Inferior parietal cortex (tissue), 1 donor: ENCODE measurements around the gene FKBP4.

Experiments used
- DNase-seq: peaks from one replicate; pipeline ENCODE4 v3.0.0-alpha.2; 2016; ENCODE audit errors: extremely low spot score

FKBP4 gene

GRCh38 chr12:2779281-2779680 is 15.5 kb upstream of the FKBP4 start:
- no peak for DNase-seq

- DNase-seq, result peak; percentile 81
These were observed 10.7 kb upstream of the FKBP4 start for GRCh38 chr12:2783936-2784600.

- DNase-seq, result peak; percentile 15
These were observed 9.8 kb upstream of the FKBP4 start for GRCh38 chr12:2785017-2785416.

- DNase-seq, result no peak
These were observed 3.7 kb upstream of the FKBP4 start for GRCh38 chr12:2791089-2791488.

- no peak for DNase-seq
These were observed 1.9 kb upstream of the FKBP4 start for GRCh38 chr12:2792671-2793500.

GRCh38 chr12:2793561-2793960 is 1.2 kb upstream of the FKBP4 start:
- no peak for DNase-seq

GRCh38 chr12:2794191-2794735 is 507 bp upstream of the FKBP4 start:
- peak; percentile 64 for DNase-seq

GRCh38 chr12:2795291-2796186 is 769 bp downstream of the FKBP4 start:
- DNase-seq, result peak; percentile 75

- no peak for DNase-seq
These were observed 1.5 kb downstream of the FKBP4 start for GRCh38 chr12:2796187-2796666.

GRCh38 chr12:2797721-2798418 is 3.1 kb downstream of the FKBP4 start:
- DNase-seq, result no peak

GRCh38 chr12:2800046-2800570 is 5.3 kb downstream of the FKBP4 start:
- no peak for DNase-seq

- DNase-seq, result no peak
These were observed 6.4 kb downstream of the FKBP4 start for GRCh38 chr12:2801044-2801783.

- no peak for DNase-seq
These were observed 9.0 kb downstream of the FKBP4 start for GRCh38 chr12:2803635-2804392.

GRCh38 chr12:2804393-2805142 is 9.8 kb downstream of the FKBP4 start:
- no peak for DNase-seq

GRCh38 chr12:2805143-2805520 is 10.4 kb downstream of the FKBP4 start:
- no peak for DNase-seq

GRCh38 chr12:2806700-2807099 is 11.9 kb downstream of the FKBP4 start:
- no peak for DNase-seq

- DNase-seq, result no peak
These were observed 17.0 kb downstream of the FKBP4 start for GRCh38 chr12:2811801-2812200.

GRCh38 chr12:2812290-2813213 is 17.8 kb downstream of the FKBP4 start, which contains the start of gene ITFG2:
TSS of gene ITFG2 (plus strand) at chr12:2812668. CDS start at chr12:2812761, 93 bp downstream.
- DNase-seq, result peak; percentile 99
